Brain microvascular endothelial cell (primary cell): Measurements from ENCODE around the gene RANBP9.

Source experiments
- DNase-seq: peaks from one replicate; pipeline ENCODE4 v3.0.0-alpha.2; 2020
- H3K27ac ChIP-seq: fragments of 250-450 bp; sonication (Bioruptor Pico); 2 replicates; pipeline ENCODE4 v1.5.1; 2020; ENCODE audit warnings: mild to moderate bottlenecking, moderate library complexity
- H3K27me3 ChIP-seq: fragments of 250-450 bp; sonication (Bioruptor Pico); replicated peaks from 2 replicates; pipeline ENCODE4 v1.5.1; 2020; ENCODE audit warnings: mild to moderate bottlenecking
- H3K36me3 ChIP-seq: fragments of 250-450 bp; sonication (Bioruptor Pico); replicated peaks from 2 replicates; pipeline ENCODE4 v1.5.1; 2020; ENCODE audit warnings: mild to moderate bottlenecking
- H3K4me3 ChIP-seq: 2 replicates; pipeline ENCODE4 v1.5.1; 2011; ENCODE audit warnings: low read depth, mild to moderate bottlenecking, control low read depth, low read length, moderate library complexity
- CTCF ChIP-seq: IDR thresholded peaks from 2 replicates; pipeline ENCODE4 v1.5.1; 2011; ENCODE audit warnings: low read depth, mild to moderate bottlenecking, moderate library complexity, low read length, control low read depth, inconsistent platforms; ENCODE audit errors: missing control alignments
- in situ Hi-C: cut with HindIII; loops from 2 replicates; pipeline ENCODE4 v1.10.0; 2017; ENCODE audit warnings: low sequenced_read_pairs, low pct_ligation_motif_present

The RANBP9 gene

DNA sequence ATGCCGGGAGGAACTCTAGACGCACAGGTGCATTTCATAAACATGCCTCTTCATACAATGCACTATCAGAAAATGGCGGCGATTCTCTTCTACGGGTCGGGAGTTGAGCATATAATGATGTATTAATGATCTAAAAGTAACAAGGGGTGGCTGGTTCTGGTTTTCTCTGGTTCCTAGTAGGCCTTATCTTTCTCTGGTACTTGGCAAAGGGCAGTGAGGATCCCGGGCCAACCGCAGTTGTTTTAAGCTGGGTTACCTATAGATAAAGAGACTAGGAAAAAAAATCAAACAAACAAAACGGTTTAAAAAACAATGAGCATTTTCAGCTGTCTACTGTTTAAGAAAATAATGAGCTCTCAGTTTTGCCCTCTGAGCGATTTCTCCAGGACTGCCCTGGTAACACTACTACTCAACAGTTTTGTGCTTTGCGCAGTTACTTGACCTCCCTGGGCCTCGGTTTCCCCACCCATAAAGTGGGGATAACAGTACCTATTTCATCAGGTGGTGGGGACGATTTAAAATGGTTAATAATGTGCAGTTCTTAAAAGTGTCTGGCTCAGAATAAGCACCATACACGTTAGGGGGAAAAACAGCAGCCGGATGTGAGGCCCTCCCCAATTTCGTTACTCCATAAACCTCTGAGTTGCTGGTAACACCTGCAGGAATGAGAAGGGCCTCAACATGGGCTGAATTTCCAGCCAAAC lies 138.5 kb downstream of the RANBP9 start:
- no peak for TF ChIP-seq CTCF
- H3K4me3 ChIP-seq, result peak overlapping the region; percentile 78
- no peaks in the 10 kb centered on the region for H3K36me3 ChIP-seq
- in situ Hi-C loops, result no loop called here
- H3K27me3 ChIP-seq, result no peaks in the 10 kb centered on the region
- no peak overlapping the region for H3K27ac ChIP-seq
- DNase-seq, result no peak

DNA sequence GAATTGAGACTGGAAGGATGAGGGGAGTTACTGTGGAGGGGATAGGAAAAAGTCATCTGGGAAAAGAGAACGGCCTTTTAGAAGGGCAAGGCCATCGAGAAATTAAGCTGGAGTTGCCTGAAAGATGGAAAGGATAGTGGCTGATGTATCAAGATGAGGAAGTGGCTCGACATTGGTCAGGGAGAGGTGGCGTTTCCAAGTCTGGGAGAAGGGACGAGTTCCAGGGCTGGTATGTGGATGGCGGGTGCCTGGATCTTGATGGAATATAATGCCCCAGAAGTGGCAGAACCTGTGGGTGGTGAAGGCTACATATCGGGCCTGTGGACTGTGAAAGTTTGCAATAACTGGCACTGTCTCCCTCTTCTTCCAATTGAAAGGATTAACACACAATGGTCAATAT lies 139.4 kb downstream of the RANBP9 start:
- no peaks in the 10 kb centered on the region for H3K36me3 ChIP-seq
- in situ Hi-C loops, result no loop called here
- no peak for TF ChIP-seq CTCF
- H3K27ac ChIP-seq, result no peak overlapping the region
- H3K4me3 ChIP-seq, result no peak overlapping the region
- no peaks in the 10 kb centered on the region for H3K27me3 ChIP-seq
- no peak for DNase-seq
